ENCODE data around the gene PLEKHA7. TPM values are rescaled to one million over a fixed set of nuclear protein-coding genes. Genes with fewer than 3 reads are reported as not detected.

PLEKHA7 gene
- polyA plus RNA-seq, 3 donors from 2014 or later = 0.28 to 0.31 TPM; not detected in 1

DNA sequence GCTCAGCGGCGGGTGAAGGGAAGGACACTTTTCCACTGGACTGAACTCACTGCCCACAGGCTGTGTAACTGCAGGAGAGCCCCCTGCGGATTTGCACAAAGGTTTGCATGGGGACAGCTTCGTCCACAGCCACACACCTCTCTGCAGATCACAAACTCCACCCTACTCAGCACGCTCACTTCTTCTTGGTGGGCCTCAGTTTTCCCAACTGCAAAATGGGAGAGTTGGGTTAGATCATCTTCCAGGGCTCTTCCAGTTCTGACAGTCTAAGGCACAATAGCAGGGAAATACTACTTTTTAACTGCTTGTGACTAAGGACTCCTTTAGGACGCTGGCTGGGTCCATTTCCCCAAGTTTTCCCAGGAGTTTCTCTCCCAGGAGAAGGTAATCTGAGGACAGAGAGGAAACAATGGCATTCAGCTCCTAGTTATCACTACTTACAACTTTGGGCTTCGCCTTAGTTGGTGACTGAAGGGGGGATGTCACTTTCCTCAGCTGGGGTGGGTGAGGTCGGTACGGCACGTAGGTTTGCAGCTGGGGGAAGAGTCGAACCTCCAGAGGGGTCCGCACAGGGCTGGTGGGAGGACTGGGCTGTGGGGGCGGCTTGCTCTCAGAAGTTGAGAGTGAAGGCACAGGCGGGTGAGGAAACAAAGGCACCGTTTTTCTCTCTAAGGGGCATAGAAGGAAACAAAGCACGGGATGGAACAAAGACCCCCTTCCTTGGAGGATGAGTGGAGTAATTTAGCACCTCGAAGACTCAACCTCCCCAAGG is 220.0 kb downstream of the PLEKHA7 start:
- Mint-ChIP-seq H3K36me3 (no peaks in the 10 kb centered on the region), H3K4me3 (no peak overlapping the region), H3K27ac (no peak overlapping the region), H3K4me1 (no peaks in the 10 kb centered on the region), H3K27me3 (ENCODE audit: low read depth in 3 of 3) (peaks cover 0 to 6% (median 2%) of the 10 kb centered on the region in 3 donors), H3K9me3 (no peaks in the 10 kb centered on the region)
- DNase-seq = no peak

- H3K4me3 Mint-ChIP-seq = no peak overlapping the region
- no peak for DNase-seq
- no peaks in the 10 kb centered on the region for H3K4me1 Mint-ChIP-seq
- H3K27ac Mint-ChIP-seq = no peak overlapping the region
- no peaks in the 10 kb centered on the region for H3K9me3 Mint-ChIP-seq
- no peaks in the 10 kb centered on the region for H3K36me3 Mint-ChIP-seq
- H3K27me3 Mint-ChIP-seq (ENCODE audit: low read depth in 3 of 3) = peaks cover 0 to 6% (median 2%) of the 10 kb centered on the region in 3 donors
These were observed 220.7 kb downstream of the PLEKHA7 start for GRCh38 chr11:16793511-16793910.

DNA sequence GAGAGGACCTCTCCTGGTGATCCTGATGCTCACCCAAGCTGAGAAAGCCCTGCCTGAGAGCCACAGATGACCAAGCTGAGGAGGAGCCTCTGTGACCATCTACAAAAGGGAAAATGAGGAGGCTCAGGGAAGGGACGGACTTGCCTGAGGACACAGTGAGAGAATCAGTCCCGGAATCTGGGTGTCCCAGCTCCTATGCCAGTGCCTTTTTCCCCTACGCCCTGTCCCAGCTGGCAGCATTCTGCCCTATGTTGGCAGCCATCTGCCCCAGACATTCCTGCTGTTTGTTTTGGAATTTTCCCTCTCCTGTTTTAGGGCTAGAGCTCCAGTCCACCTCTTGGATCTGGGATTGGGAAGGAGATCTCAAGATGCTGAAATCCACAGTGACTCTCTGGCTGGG is 221.2 kb downstream of the PLEKHA7 start:
- Mint-ChIP-seq H3K27ac (no peak overlapping the region), H3K4me1 (no peaks in the 10 kb centered on the region), H3K27me3 (ENCODE audit: low read depth in 3 of 3) (peaks cover 0 to 6% (median 2%) of the 10 kb centered on the region in 3 donors), H3K9me3 (no peaks in the 10 kb centered on the region), H3K36me3 (no peaks in the 10 kb centered on the region), H3K4me3 (no peak overlapping the region)
- no peak for DNase-seq

DNA sequence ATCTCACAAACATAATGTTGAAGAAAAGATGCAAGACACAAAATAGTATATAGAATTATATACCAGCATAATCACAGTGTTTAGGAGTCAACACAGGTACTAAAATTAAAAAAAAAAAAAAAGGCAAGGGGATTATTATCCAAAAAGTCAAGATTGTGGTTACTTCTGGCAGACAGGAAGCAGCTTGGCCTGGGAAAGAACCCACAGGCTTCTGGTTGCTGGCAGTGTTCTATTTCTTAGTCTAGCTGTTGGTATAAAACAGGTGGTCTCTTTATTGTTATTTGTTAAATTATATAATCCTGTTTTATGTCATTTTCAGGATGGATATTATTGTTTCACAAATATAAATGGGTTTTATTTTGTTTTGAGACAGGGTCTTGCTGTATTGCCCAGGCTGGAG is 221.8 kb downstream of the PLEKHA7 start:
- H3K36me3 Mint-ChIP-seq = no peaks in the 10 kb centered on the region
- H3K27ac Mint-ChIP-seq = no peak overlapping the region
- no peaks in the 10 kb centered on the region for H3K9me3 Mint-ChIP-seq
- H3K4me3 Mint-ChIP-seq = no peak overlapping the region
- H3K4me1 Mint-ChIP-seq = no peaks in the 10 kb centered on the region
- H3K27me3 Mint-ChIP-seq (ENCODE audit: low read depth in 3 of 3) = peaks cover 0 to 6% (median under 1%) of the 10 kb centered on the region in 3 donors
- DNase-seq = no peak

GRCh38 chr11:16791191-16791961 is 222.8 kb downstream of the PLEKHA7 start:
- Mint-ChIP-seq H3K36me3 (no peaks in the 10 kb centered on the region), H3K4me1 (no peaks in the 10 kb centered on the region), H3K27ac (no peak overlapping the region), H3K9me3 (no peaks in the 10 kb centered on the region), H3K4me3 (no peak overlapping the region), H3K27me3 (ENCODE audit: low read depth in 3 of 3) (peaks cover 0 to 6% (median 0%) of the 10 kb centered on the region in 3 donors)
- DNase-seq = no peak

DNA sequence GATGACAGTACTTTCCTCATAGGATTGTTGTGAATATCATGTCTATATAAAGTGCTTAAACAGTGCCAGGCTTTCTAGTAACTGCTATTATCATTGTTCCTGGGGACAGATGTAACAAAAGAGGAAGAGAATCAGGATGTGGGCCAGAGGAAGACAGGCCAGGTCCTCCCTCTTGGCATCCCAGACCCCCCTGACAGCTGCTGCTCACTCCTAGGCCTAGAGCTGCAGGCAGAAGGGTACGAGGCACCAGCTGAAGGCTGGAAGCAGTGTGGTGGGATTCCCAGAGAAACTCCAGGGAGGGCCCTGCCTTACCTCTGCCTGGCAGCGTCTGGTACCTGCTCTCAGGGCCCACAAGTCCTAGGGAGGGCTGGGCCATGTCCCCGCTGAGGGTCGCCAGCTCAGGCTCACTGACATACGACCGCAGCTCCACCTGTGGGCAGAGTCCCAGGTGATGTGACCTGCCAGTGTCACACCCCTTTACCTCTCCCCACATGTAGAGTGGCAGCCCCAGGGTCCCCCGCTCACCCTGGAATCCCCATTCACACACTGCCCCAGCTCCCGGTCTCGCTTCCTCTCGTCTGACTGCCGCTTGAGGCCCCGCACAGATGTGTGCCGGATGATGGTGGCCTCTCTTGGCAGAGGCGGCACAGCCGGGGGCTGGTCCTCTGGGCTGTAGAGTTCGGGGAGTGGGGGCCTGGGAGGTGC is 223.6 kb downstream of the PLEKHA7 start:
- Mint-ChIP-seq H3K4me1 (no peaks in the 10 kb centered on the region), H3K9me3 (no peaks in the 10 kb centered on the region), H3K27me3 (ENCODE audit: low read depth in 3 of 3) (peaks cover 0 to 6% (median 0%) of the 10 kb centered on the region in 3 donors), H3K36me3 (no peaks in the 10 kb centered on the region), H3K27ac (no peak overlapping the region), H3K4me3 (no peak overlapping the region)
- DNase-seq = no peak

- Mint-ChIP-seq H3K4me1 (no peaks in the 10 kb centered on the region), H3K4me3 (no peak overlapping the region), H3K27me3 (ENCODE audit: low read depth in 3 of 3) (no peaks in the 10 kb centered on the region), H3K36me3 (no peaks in the 10 kb centered on the region), H3K9me3 (no peaks in the 10 kb centered on the region), H3K27ac (no peak overlapping the region)
- DNase-seq = no peak
These were observed 224.4 kb downstream of the PLEKHA7 start for GRCh38 chr11:16789560-16790485.

- no peaks in the 10 kb centered on the region for H3K36me3 Mint-ChIP-seq
- H3K4me1 Mint-ChIP-seq = no peaks in the 10 kb centered on the region
- no peaks in the 10 kb centered on the region for H3K9me3 Mint-ChIP-seq
- no peak overlapping the region for H3K27ac Mint-ChIP-seq
- DNase-seq = no peak
- H3K4me3 Mint-ChIP-seq = no peak overlapping the region
- no peaks in the 10 kb centered on the region for H3K27me3 Mint-ChIP-seq (ENCODE audit: low read depth in 3 of 3)
These were observed 225.2 kb downstream of the PLEKHA7 start for GRCh38 chr11:16789063-16789420.

DNA sequence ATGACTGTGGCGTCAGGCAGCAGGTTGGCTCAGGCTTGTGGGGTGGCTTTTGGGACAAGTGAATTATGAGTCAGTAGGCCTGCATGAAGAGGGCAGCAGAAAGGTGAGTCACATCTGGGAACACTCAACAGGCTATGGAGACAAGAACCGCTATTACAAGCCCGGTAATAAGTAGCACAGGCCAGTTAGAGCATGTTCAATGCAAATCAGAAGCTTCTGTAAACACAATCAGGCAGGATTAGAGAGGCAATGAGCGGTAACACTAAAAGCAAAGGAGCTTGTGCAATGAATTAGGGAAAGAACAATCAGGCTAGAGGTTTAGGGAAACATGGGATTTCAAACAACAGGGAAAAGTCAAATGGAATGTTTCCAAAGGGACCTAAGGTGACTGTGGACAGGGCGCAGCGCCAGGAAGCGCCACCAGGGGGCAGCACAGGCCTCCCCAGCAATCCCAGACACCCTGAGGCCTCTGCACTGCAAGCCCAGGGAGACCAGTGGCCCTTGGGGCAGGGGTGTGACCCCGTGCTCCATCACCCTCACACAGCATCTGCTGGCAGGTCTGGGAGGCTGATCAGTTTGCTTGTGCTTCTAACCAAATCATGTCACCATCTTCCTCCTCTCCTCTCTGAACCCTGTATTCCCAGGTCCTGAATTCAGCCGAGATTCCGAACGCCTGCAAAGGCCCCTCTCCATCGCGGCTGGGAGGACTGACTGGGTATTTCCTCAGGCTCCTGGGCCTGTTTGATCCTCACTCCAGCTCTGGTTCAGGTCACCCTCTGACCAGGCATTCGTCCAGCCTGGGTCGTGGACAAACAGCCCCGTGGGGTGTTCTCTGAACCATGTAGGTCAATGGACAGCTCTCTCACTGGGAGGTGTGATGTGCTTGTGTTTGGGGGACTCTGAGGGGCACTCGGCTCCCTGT is 225.8 kb downstream of the PLEKHA7 start:
- Mint-ChIP-seq H3K27ac (no peak overlapping the region), H3K9me3 (no peaks in the 10 kb centered on the region), H3K4me1 (no peaks in the 10 kb centered on the region), H3K27me3 (ENCODE audit: low read depth in 3 of 3) (no peaks in the 10 kb centered on the region), H3K4me3 (no peak overlapping the region), H3K36me3 (no peaks in the 10 kb centered on the region)
- DNase-seq = peak; percentile 22 to 34 (median 29)

DNA sequence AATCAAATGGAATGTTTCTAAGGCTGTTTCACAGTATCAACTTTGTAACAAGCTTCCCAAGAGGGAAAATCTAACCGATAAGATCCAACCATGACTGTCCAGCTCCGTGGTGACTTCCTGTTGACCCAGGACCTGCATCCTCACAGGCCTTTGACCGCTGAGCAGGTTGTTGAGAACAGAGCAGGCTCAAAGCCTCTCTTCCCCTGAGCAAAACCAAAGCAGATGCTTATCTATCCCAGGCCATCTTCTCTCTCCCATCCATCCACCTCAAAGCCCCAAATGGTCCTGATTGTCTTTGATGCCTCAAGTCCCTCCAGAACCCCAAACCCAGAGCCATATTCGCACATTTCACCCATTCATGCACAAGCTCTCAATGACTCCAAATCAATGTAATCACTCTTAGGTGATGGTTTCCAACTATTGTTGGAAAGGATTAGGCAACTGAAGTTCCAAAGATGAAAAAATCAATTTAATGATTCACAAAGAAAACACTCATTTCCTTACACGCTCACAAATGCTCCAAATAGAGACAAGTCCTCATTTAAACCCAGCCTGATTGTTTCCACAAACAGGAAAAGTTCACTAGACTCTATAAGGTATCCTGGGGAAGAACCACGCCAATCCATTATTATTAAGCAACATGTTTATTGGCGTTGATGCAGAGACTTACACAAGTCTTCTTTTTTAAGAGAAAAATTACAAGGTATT is 227.0 kb downstream of the PLEKHA7 start:
- DNase-seq = no peak
- H3K4me1 Mint-ChIP-seq = no peaks in the 10 kb centered on the region
- H3K27ac Mint-ChIP-seq = no peak overlapping the region
- no peaks in the 10 kb centered on the region for H3K9me3 Mint-ChIP-seq
- H3K36me3 Mint-ChIP-seq = no peaks in the 10 kb centered on the region
- no peak overlapping the region for H3K4me3 Mint-ChIP-seq
- H3K27me3 Mint-ChIP-seq (ENCODE audit: low read depth in 3 of 3) = no peaks in the 10 kb centered on the region

- no peak overlapping the region for H3K4me3 Mint-ChIP-seq
- H3K4me1 Mint-ChIP-seq = no peaks in the 10 kb centered on the region
- DNase-seq = no peak
- no peaks in the 10 kb centered on the region for H3K27me3 Mint-ChIP-seq (ENCODE audit: low read depth in 3 of 3)
- H3K36me3 Mint-ChIP-seq = no peaks in the 10 kb centered on the region
- no peaks in the 10 kb centered on the region for H3K9me3 Mint-ChIP-seq
- H3K27ac Mint-ChIP-seq = no peak overlapping the region
These were observed 228.1 kb downstream of the PLEKHA7 start for GRCh38 chr11:16786131-16786530.

DNA sequence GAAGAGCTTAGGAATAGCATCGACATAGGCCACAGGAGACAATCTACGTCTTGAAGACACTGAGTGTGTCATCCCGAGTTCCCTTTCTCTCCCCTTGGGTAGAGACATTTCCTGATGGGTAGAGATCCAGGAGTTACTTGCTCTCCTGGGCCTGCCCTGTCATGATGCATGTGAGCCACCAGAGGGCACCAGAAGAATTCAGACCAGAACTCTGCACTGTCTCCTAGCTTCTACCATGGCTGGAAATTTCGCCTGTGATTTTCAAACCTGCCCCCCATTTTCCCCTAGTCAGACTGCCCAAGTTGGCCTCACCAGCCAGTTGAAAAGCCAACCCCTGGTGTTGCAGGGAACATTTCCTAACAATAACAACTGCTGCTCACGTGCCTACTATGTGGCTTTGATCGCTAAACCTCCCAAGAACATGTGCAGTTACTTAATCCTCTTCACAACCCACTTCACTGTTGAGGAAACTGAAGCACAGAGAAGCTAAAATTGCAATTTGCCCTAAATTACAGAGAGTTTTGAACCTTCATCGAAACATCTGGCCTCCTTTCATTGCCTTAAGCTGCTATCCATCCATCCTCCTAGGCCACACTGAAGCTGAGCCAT is 228.6 kb downstream of the PLEKHA7 start:
- H3K27ac Mint-ChIP-seq = no peak overlapping the region
- H3K4me3 Mint-ChIP-seq = no peak overlapping the region
- H3K4me1 Mint-ChIP-seq = no peaks in the 10 kb centered on the region
- DNase-seq = peak; percentile 10 to 29 (median 22)
- no peaks in the 10 kb centered on the region for H3K9me3 Mint-ChIP-seq
- peaks cover 0 to 2% (median under 1%) of the 10 kb centered on the region in 3 donors for H3K27me3 Mint-ChIP-seq (ENCODE audit: low read depth in 3 of 3)
- H3K36me3 Mint-ChIP-seq = no peaks in the 10 kb centered on the region

All from immature natural killer cell (primary cell).